Measurements from ENCODE around the gene F2R.

DNA sequence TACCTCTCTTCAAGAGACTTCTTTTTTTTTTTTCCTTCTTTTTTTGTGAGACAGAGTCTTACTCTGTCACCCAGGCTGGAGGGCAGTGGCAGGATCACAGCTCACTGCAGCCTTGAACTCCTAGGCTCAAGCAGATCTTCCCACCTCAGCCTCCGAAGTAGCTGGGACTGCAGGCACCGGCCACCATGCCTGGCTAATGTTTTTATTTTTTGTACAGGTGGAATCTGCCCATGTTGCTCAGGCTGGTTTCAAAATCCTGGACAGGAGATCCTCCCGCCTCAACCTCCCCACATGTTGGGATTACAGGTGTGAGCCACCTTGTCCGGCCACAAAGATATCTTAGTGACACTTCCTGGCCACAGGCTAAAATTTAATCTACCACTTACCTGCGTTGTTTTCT lies 60.0 kb downstream of the F2R start:
- TF ChIP-seq POLR2A (IDR thresholded peaks at IDR 0.05; ENCODE audit: low read depth, low read length), result no peak
- TF ChIP-seq, protein P1, sequence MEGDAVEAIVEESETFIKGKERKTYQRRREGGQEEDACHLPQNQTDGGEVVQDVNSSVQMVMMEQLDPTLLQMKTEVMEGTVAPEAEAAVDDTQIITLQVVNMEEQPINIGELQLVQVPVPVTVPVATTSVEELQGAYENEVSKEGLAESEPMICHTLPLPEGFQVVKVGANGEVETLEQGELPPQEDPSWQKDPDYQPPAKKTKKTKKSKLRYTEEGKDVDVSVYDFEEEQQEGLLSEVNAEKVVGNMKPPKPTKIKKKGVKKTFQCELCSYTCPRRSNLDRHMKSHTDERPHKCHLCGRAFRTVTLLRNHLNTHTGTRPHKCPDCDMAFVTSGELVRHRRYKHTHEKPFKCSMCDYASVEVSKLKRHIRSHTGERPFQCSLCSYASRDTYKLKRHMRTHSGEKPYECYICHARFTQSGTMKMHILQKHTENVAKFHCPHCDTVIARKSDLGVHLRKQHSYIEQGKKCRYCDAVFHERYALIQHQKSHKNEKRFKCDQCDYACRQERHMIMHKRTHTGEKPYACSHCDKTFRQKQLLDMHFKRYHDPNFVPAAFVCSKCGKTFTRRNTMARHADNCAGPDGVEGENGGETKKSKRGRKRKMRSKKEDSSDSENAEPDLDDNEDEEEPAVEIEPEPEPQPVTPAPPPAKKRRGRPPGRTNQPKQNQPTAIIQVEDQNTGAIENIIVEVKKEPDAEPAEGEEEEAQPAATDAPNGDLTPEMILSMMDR (IDR thresholded peaks at IDR 0.05; ENCODE audit: extremely low read depth in 1 of 2, insufficient read depth in 1 of 2, low read depth in 1 of 2, low read length in 2 of 2), result no peak
- no peak for TF ChIP-seq POLR2AphosphoS5 (IDR thresholded peaks at IDR 0.05; ENCODE audit: insufficient read depth, low read depth, low read length)
- TF ChIP-seq MYC (IDR thresholded peaks at IDR 0.05; ENCODE audit: low read depth, low read length), result no peak
- no peak for TF ChIP-seq FOS (IDR thresholded peaks at IDR 0.05; ENCODE audit: borderline replicate concordance, insufficient read depth, low read length)
- TF ChIP-seq GATA2 (IDR thresholded peaks at IDR 0.05; ENCODE audit: insufficient read depth, insufficient read length, low read depth, low read length), result no peak
- TF ChIP-seq EZH2 (IDR thresholded peaks at IDR 0.05; ENCODE audit: borderline replicate concordance, low read depth, low read length, severe bottlenecking), result no peak
- TF ChIP-seq, protein P2, sequence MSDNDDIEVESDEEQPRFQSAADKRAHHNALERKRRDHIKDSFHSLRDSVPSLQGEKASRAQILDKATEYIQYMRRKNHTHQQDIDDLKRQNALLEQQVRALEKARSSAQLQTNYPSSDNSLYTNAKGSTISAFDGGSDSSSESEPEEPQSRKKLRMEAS (IDR thresholded peaks at IDR 0.05; ENCODE audit: insufficient read depth, insufficient read length), result no peak
- no peak for TF ChIP-seq JUN (IDR thresholded peaks at IDR 0.05; ENCODE audit: borderline replicate concordance, insufficient read depth, insufficient read length, low read depth)

All from endothelial cell of umbilical vein (primary cell).